Stimulated activated CD8-positive, alpha-beta memory T cell treated with anti-CD3 and anti-CD28 coated beads, Interleukin-4, amount 100 ng/mL, for 4 hours (primary cell): ENCODE results near the gene ASPM.

Experiments used
- DNase-seq, 2 donors: peaks; one replicate each; pipeline ENCODE4 v3.0.0-alpha.2; 2020; ENCODE audit warnings: low read depth in 2 of 2, low spot score in 1 of 2

ASPM gene, protein sequence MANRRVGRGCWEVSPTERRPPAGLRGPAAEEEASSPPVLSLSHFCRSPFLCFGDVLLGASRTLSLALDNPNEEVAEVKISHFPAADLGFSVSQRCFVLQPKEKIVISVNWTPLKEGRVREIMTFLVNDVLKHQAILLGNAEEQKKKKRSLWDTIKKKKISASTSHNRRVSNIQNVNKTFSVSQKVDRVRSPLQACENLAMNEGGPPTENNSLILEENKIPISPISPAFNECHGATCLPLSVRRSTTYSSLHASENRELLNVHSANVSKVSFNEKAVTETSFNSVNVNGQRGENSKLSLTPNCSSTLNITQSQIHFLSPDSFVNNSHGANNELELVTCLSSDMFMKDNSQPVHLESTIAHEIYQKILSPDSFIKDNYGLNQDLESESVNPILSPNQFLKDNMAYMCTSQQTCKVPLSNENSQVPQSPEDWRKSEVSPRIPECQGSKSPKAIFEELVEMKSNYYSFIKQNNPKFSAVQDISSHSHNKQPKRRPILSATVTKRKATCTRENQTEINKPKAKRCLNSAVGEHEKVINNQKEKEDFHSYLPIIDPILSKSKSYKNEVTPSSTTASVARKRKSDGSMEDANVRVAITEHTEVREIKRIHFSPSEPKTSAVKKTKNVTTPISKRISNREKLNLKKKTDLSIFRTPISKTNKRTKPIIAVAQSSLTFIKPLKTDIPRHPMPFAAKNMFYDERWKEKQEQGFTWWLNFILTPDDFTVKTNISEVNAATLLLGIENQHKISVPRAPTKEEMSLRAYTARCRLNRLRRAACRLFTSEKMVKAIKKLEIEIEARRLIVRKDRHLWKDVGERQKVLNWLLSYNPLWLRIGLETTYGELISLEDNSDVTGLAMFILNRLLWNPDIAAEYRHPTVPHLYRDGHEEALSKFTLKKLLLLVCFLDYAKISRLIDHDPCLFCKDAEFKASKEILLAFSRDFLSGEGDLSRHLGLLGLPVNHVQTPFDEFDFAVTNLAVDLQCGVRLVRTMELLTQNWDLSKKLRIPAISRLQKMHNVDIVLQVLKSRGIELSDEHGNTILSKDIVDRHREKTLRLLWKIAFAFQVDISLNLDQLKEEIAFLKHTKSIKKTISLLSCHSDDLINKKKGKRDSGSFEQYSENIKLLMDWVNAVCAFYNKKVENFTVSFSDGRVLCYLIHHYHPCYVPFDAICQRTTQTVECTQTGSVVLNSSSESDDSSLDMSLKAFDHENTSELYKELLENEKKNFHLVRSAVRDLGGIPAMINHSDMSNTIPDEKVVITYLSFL (N-terminal part only)

DNA sequence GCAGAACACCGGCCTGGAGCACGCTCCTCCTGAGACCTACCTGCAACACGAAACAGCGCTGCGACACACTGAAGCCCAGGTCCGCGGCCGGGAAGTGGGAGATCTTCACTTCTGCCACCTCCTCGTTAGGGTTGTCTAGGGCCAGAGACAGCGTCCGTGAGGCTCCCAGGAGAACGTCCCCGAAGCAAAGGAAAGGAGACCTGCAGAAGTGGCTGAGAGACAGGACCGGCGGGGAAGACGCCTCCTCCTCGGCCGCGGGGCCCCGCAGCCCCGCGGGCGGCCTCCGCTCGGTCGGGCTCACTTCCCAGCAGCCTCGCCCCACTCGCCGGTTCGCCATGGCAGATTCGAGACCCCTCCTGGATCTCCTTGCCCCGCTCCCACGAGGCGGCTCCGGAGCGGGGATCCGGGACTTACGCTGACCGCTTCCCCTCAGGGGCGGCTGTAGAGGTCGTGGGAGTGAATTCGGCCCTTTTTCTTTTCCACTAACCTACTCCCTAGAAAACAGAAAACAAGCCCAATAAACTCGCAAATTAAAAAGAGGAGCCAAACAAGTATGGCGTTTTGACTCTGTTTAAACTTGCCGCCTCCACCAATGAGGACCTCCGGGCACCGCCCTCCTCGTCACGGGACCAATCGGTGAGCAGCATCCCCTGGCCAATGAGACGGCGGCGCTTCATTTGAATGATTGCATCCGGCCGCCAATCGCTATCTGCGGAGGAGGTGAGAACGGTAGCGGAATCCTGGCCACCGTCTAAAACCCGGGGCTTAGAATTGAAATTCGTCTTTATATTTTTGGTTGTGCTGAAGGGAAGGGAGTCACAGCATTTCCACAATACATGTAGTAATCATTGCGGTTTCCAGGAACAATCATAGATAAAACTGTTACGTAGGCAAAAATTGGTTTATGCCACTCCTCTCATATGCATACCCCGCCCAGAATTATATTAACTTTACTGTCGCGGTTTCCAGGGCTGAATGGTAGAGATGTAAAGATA, at the start of gene ASPM:
Gene ASPM, minus strand, starts transcription at position 569 of the 995 bp plus-strand sequence. Its CDS starts 232 bp downstream, at position 337.
- peak; percentile 86 to 88 for DNase-seq

DNA sequence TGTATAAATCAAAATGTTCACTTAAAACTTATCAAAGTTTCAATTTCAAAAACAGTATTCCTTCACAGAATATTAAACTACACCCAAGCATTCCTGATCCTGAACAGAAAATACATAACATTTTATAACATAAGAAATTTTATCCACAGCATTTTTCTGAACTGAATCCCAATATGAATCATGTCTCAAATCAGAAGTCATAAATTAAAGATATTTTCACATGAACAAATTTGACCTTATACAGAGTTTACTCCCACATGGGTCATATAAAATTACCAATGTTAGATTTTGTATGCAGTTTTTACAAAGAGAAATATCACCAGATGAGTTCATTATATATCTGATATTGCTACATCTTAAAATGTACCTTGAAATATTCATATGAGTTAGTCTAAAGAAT, 48.6 kb upstream of the ASPM start:
- DNase-seq: no peak

DNA sequence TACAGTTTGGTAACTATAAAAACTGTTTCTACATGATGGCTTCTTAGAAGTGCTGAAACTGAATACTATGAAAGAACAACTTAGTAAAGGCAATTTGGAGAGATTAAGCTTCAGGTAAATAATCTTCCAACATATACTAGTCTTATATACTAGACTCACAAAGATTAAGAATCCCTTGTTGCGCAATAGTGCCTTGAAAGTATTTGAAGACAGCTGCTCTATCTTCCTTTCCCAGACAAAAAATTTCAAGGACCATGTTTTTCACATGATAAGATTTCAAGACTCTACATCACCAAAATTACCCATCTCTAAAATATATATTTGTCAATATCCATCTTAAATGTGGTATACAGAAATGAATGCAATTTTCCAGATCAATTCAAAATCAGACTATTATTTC, 37.7 kb upstream of the ASPM start:
- no peak for DNase-seq

DNA sequence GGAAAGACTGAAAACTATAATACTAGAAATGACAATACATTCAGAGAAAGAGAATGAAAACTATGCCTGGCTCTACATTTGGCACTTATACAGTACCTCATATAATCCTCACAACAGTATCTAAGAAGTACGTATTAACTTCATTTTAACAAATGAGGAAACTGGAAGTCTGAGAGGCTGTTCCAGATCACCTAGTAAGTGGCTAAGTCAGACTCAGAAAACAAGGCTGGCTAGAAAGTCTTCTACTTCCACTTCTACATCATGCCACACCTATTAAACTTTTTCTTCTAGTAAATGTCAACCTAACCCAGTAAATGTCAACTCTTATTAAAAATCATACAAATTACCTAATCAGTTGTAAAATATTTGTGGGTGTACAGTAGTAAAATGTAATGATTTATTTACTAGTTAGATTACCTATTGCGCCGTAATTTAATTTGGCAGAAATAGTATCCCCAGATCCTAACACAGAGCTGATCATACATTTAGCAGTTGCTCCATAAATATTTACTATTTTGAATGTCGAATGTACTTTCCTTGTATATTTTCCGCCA, 36.8 kb upstream of the ASPM start:
- no peak for DNase-seq

DNA sequence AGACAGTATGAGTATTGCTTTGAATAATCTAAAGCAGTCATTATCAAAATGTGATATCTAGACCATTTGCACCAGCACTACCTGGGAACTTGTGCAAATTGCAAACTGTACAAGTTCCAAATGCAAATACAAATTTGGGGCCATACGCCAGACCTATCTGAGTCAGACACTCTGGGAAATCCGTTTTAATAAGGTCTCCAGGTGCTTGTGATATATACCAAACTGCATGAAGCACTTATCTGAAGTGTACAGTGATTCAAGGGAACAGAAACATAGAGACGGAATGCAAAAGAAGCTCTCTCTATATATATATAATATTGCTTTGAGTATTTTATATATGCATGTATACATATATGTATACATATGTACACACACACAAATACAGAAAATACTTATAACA, 36.2 kb upstream of the ASPM start:
- no peak for DNase-seq

DNA sequence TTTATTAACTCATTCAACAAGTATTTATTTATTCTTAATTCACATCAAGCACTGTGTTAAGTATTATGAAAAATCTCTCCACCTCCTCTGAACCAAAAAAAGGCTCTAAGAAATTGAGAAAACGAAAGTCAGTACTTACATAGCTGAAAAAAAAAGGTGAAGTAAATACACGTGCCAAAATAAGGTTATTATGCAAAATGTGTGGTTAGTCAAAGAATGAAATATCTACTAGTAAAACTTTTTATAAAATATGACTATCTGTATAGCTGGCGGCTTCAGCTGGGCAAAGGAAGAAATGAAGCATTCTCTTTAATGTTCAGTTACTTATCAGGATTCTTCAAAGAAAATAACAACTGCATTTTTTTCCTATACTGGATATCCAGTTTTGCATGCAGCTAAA, 35.5 kb upstream of the ASPM start:
- DNase-seq: no peak

DNA sequence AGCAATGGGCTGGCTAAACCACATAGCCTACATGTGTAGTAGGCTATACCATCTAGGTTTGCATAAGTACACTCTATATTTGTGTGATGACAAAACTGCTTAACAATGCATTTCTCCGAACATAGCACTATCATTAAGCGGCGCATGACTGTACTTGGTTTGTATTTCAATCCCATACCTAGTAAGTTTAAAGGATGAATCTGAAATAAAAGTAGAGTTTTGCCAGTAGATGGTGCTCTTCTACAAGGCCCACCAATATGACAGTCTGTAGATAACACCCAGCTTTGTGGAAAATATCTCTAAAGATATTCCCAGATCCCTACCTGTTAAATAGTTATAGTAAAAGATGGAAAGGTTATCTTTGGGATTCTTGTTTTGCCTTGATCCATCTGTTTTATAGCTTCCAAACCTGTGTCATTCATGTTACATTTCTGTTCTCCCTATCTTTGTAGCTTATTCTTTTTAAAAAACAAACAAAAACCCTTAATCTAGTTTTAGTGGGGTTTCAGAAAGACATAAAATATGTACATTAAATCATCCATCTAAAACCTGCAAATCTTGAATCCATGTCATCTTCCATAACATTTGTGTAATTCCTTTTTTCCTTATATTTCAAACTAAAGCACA, 33.9 kb upstream of the ASPM start:
- DNase-seq: no peak

DNA sequence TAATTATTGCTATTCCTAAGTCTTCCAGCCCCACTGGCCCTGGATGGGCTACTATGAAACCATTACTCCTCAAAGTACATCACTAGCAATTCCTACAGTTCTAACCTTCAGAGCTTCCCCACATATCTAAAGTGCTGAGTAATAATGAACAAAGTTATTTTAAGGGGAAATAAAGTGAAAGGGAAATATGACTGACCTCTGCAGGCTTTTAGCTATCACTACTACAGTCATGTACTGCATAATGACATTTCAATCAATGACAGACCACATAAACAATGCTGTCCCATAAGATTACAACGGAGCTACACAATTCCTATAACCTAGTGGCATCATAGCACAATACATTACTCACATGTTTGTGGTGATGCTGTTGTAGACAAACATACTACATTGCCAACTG, 32.5 kb upstream of the ASPM start:
- no peak for DNase-seq

DNA sequence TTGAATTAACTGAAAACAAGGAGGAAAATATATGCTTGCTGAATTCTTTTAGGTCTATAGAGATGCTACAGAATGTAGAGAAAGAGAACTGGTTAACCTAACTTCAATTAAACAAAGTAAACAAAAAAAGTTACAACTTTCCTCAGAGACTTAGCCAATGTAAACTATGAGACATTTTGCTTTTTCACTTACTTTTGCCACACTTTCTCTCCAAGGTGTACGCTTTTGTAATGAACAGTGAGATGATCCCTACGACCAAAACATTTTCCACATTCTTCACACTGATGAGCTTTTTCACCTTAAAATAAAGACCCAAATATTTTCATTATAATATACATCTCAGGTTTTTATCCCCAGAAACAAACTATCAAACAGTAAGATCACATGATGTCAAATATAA, 28.3 kb upstream of the ASPM start:
- DNase-seq: no peak

DNA sequence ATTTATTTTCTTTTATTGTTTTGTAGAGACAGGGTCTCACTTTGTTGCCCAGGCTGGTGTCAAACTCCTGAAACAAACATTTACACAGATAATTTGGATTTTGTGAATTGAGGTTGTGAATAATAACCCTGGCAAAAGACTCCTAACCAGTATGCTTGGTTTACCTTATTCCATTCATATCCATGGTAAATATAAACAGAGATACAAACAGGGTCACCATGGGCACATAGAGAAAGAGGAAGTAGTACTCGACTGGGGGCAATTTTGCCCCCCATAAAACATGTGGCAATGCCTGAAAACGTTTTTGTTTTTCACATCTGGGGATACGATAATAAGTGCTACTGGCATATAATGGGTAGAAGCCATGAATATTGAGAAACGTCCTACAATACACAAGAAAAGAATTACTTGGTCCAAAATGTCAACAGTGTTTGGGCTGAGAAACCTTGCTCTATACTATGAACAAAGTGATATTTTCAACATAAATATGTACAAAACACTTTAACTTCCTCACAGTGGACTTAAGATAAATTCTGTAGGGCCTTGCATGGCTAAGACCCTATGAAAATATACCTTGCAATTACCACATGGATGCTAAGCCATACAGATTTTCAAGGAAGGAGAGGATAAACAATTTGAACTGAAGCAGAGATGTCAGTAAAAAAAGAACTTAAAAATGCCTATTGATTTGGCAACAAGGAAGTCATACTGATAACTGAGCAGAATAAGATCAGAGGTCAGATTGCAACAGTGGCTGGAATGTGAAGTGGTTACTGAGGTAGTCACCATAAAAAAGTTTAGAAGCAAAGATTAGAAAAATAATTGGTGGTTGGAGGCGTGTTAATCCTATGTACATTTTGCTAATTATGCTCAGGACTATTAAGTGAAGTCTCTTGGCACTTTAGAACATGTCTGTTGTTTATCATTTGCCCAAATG, 27.4 kb upstream of the ASPM start:
- no peak for DNase-seq

DNA sequence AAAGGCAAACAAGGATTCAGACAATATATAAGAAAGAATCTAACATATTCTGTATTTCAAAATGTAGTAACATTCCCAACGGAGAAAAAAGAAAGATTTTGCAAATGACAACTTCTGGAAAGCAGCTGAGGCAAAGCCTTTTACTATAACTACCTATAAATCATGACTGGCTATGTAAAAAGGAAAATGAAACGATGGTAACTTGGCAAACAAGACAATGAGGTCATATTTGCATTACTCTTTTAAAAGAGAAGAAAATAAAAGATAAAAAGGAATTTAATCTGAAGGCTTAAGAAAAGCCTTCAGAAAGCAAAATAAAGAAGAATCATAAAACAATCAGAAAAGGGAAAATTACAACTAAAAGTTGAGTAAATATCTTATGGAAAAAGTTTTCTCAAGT, 25.1 kb upstream of the ASPM start:
- DNase-seq: no peak

DNA sequence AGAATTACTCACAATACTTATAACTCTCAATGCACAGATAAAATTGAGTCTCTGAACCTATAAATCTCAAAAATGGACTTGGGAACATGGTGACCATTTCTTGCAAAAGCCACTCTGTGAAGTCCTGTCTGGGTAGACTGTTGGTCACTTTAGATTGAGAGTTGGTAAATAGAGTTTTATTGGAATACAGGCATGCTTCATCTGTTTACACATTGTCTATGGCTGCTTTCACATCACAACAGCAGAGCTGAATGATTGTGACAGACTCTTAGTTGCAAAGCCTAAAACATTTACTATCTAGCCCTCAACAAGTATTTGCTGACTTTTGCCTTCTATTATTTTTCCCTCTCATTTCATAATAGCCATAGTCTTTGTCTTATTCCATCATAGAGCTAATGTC, 24.1 kb upstream of the ASPM start:
- DNase-seq: no peak

DNA sequence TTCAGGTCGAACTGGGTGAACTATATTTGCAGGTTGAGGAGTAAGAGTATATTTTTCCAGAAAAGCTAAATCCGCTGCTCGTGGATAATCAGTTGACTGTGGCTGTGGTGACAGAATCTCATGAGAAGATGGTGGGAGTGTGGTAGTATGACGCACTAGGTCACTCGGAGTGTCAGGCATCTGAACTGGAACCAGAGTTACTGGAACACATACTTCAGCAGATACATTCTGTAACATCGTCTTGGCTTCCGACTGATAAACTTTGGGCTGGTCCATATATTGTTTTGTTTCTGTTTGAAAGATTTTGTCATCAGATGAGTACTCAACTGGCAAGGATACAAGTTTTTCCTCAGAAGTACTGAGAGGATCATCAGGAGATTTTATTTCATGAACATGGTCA, 13.0 kb upstream of the ASPM start:
- DNase-seq: no peak

DNA sequence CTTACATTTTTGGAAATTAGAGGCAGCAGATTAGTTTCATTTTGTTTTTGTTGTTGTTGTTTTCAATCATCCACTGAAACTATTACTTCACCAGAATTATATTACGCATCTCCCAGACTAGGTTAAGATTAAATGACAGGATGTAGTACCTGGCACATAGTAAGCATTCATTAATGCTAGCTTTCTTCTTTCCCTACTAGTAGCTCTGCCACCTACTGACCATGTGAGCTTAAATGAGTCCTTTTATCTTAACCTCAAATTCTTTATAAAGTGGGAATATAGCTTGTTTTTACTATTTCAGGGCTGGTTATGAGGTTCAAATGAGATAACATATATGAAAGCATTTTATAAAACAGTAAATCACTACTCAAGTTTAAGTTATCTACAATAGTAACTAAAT, 10.2 kb upstream of the ASPM start:
- no peak for DNase-seq

DNA sequence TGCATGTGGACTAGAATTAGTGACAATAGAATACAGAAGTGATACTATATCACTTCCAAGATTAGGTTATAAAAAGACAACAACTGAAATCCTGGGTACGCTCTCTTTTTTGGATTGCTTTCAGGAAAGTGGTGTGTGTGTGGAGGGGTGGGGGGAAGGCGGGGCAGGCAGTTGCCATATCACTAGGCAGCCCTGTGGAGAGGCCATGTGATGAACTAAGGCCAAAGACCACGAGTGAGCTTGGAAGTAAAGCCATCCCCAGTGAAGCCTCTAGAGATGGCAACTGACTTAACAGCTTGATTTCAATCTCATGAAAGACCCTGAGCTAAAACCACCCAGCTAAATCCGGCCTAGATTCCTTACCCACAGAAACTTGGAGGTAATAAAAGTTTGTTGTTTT, 6.2 kb upstream of the ASPM start:
- no peak for DNase-seq

DNA sequence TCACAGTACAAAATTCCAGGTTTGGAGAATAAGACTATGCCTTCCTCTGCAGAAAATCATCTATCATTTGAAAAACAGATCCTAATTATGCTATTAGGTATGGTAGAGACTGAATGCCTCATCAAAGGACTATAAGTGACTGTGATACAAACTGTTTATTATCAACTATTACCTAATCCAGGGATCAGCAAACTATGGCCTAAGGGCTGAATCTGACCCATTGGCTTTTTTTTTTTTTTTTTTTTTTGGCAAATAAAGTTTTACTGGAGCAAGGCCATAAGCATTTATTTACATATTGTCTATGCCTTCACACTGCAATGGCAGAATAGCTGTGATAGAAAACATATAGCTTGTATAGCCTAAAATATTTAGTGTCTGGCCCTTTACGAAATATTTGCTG, 4.7 kb upstream of the ASPM start:
- no peak for DNase-seq

DNA sequence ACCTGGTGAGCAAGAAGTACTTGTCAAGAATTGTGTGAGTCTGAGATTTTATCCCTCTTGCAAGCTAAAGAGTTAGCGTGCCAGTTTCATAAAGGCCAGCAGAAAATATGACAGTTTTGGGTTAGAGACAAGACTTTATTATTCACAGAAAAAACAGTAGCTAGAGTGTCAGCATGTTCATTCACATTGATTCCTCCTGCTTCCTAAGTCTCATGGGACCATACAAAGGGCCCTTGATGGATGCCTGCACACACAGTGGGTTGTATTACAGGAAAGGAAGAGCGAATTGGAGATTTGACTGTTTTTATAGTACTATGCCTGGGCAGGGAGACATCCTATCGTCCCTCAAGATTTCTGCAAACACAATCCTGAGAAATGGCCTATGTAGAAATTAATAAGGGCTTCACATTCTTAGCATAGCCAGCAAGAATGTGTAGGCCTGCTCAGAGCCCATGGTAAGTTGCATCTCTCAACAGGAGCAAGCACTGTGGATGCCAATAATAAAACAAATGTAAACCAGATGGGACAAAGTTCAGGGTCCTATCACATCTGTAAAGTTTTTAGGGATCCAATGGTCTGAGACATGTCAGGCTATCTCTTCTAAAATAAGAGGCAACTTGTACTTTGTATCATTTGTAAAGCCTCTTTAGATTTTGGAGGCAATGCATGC, 4.0 kb upstream of the ASPM start:
- no peak for DNase-seq

DNA sequence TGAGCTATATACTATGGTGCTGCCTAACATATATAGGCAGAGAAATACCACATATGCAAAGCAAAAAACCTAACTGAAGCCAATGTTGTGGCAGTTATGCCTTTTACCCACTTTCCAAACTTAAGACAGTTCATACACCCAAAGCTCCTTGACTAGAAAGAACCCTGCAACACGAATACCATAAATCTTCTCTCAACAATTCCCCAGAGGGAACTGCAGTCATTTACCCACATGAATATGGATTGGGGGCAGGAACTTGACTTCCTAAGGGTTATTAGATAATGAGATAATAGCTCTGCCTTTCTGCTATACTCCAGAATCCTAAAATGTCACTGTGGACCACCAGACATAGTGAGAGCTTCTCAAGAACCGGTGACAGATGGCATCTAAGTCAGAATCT, 2.9 kb upstream of the ASPM start:
- DNase-seq: no peak
